AG04449 (cell line): ENCODE results near the gene DLGAP5.
A peak's percentile ranks its signal among the peaks of the same experiment; 100 is the strongest.

Experiments used
- CTCF ChIA-PET: fragments of 350-600 bp; formaldehyde crosslinking; extraction: SDS; loops from one replicate; lab custom pipeline; 2021; ENCODE audit warnings: antibody characterized with exemption; lab: Yijun Ruan, JAX
- POLR2A ChIA-PET: fragments of 400-600, 350-600 bp; formaldehyde crosslinking; extraction: SDS; loops from one replicate; lab custom pipeline; 2020; ENCODE audit warnings: antibody characterized with exemption, inconsistent platforms; lab: Yijun Ruan, JAX
- DNase-seq: peaks from one replicate; pipeline ENCODE4 v3.0.0-alpha.2; 2010; ENCODE audit warnings: low read depth, low spot score
- H3K4me3 ChIP-seq: 2 replicates; pipeline ENCODE4 v1.5.1; 2011; ENCODE audit warnings: low read depth, mild to moderate bottlenecking, control low read depth, low read length
- TF ChIP-seq, protein P1 (sequence below): IDR thresholded peaks from one replicate; pipeline ENCODE4 v1.5.1; 2011; ENCODE audit warnings: mild to moderate bottlenecking, moderate library complexity, low read length, control low read depth, inconsistent platforms; ENCODE audit not compliant: insufficient read depth; ENCODE audit errors: missing control alignments

Gene DLGAP5

DNA sequence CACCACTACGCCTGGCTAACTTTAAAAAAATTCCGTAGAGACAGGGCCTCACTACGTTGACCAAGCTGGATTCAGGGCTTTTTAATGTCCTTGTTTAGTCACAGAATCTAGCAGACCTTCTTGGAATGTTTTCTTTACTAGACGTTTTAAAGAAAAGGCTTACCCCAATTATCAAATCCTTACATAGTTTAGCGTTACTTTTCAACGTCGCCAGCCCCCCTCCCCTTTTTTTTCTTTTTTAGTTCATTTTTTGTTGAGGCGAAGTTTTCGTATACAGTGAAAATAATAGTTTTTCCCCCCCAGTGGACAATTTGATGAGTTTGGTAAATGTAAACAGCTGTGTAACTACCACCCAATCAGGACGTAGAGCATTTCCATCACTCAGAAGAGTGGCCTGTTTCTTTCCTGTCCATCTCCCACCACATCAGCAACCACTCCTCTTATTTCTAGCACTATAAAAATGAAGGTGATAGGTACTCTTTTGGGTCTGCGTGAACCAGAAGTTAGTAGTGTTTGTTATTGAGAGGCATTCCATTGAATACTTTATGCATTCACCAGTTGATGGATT lies 753 bp upstream of the DLGAP5 start:
- no peak for DNase-seq
- TF ChIP-seq, protein P1, sequence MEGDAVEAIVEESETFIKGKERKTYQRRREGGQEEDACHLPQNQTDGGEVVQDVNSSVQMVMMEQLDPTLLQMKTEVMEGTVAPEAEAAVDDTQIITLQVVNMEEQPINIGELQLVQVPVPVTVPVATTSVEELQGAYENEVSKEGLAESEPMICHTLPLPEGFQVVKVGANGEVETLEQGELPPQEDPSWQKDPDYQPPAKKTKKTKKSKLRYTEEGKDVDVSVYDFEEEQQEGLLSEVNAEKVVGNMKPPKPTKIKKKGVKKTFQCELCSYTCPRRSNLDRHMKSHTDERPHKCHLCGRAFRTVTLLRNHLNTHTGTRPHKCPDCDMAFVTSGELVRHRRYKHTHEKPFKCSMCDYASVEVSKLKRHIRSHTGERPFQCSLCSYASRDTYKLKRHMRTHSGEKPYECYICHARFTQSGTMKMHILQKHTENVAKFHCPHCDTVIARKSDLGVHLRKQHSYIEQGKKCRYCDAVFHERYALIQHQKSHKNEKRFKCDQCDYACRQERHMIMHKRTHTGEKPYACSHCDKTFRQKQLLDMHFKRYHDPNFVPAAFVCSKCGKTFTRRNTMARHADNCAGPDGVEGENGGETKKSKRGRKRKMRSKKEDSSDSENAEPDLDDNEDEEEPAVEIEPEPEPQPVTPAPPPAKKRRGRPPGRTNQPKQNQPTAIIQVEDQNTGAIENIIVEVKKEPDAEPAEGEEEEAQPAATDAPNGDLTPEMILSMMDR = no peak
- ChIA-PET POLR2A (interaction anchor here (0.8 kb wide), 1 partner anchor 141 kb away, joined by 3 read pairs; the partner anchor contains the start of gene MAPK1IP1L), CTCF (interaction anchor here (0.6 to 1.7 kb wide), 4 partner anchors 11 to 103 kb away, joined by 3 to 5 read pairs (median 4); partner anchors contain the start of gene FBXO34)
- H3K4me3 ChIP-seq = peak overlapping the region; percentile 93

DNA sequence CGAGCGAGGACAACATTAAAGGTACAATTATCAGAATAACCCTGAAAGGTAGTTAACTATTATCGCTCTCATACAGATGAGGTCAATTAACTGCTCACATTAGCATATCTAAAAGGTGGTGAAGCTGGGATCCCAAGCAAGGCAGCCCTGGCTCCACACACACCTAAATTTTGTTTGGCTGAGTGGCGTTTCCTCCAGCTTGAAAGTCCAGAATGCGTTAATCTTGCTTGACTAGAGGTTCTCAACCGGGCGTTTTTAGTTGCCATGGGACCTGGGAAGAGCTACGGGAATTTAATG lies 531 bp downstream of the DLGAP5 start:
- POLR2A ChIA-PET = no interaction called here

DNA sequence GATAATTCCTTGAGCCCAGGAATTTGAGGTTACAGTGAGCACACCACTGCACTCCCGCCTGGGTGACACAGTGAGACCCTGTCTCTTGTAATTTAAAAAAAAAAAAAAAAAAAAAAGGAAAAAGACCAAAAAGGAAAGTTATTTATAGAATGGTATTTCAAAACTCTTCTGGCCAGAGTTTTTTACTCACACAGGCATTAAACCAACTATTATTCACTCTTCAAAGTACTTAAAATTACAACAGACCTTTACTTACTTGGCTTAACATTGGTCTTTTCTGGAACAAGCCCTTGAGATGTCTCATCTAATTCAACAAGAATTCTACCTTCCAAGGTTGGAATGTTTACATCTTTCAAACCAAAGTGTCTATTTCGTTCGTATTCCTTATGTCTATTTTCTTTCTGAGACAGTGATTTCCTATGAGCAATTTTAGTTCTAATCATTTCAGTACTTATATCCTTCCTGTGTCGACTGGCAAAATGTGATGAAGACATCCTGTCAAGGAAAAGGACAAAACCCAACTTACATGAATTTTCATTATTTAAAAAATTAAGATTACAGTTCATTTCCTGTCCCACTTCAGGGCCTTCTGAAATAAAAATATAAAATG lies 2.6 kb downstream of the DLGAP5 start:
- DNase-seq = no peak
- TF ChIP-seq, protein P1 = no peak
- H3K4me3 ChIP-seq = no peak overlapping the region
- ChIA-PET CTCF (interaction anchor here (1.5 to 1.7 kb wide), 3 partner anchors 24 to 137 kb away, joined by 4 to 7 read pairs (median 5); partner anchors contain the start of gene MAPK1IP1L), POLR2A (no interaction called here)

More for the DNA sequence above, 531 bp downstream of the DLGAP5 start:
- TF ChIP-seq, protein P1 = no peak
- DNase-seq = no peak
- peak overlapping the region; percentile 93 for H3K4me3 ChIP-seq
- CTCF ChIA-PET = interaction anchor here (1.0 kb wide), 1 partner anchor 16 kb away, joined by 3 read pairs; no protein-coding TSS in a partner anchor

DNA sequence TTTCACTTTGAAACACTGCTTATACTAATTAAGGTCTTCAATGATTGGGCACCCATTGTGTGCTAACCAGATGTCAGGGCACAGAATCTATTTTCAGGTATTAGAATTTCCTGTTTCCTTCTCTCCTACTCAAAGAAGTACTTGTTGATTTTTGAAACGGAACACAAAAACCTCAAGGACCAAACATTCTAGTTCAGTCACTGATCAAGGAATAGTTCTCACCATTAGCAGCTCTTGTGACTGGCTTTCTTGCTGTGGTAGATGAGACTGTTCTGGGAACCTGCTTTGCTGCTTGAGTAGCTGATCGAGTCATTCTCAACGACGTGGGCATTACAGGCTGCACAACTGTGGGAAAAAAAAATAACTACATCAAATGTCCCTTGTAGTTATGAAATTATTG lies 11.0 kb downstream of the DLGAP5 start:
- H3K4me3 ChIP-seq = no peak overlapping the region
- POLR2A ChIA-PET = no interaction called here
- peak; percentile 12 for DNase-seq
- TF ChIP-seq, protein P1 = no peak
- CTCF ChIA-PET = no interaction called here

DNA sequence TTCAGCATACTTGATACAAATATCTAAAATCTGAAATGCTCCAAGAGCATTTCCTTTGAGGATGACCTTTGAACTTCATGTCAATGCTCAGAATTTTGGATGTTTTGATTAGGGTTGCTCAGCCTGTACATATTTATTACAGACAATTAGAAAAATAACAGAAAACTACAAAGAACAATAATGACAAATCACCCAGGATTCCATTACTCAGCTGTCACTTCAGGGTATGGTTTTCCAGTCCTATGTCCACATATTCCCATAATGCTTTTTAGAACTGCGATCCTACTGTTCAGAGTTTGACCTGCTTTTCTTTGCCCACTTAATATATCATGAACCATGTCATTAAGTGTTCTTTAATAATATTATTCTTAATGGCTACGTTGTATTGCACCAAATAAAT lies 11.4 kb downstream of the DLGAP5 start:
- DNase-seq = no peak
- ChIA-PET CTCF (no interaction called here), POLR2A (no interaction called here)
- TF ChIP-seq, protein P1 = no peak
- H3K4me3 ChIP-seq = no peak overlapping the region

DNA sequence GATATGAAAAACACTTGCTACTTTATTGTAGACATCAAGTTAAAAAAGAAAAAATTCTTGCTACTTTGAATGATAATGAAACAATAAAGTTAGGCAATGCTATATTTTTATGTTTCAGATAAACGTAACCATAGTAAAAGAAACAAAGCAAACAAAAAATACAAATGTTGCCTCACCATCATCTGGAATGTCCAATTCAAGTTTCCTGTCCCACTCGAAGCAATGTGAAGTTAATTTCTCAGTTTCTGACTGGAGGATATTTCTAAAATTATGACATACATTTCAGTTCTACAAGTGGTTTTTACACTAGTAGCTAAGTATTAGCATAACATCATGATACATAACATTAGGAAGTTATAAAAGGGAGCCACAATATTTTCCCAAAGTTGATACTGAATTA lies 20.9 kb downstream of the DLGAP5 start:
- ChIA-PET CTCF (interaction anchor here (1.5 to 4.3 kb wide), 2 partner anchors 10 to 81 kb away, joined by 4 to 24 read pairs; no protein-coding TSS in a partner anchor), POLR2A (no interaction called here)
- DNase-seq = no peak
- TF ChIP-seq, protein P1 = no peak
- H3K4me3 ChIP-seq = no peak overlapping the region
